GM21717 (cell line): ENCODE measurements around the gene SYNJ2.

Source experiments
- ATAC-seq: cut with Tn5 transposase; IDR thresholded peaks from one replicate; pipeline ENCODE4 v1.9.1; 2021; ENCODE audit warnings: mild to moderate bottlenecking, moderate library complexity; ENCODE audit not compliant: unreplicated experiment

The SYNJ2 gene

GRCh38 chr6:158110986-158111385 lies 129.3 kb downstream of the SYNJ2 start:
- ATAC-seq: no peak

GRCh38 chr6:158111987-158112386 lies 130.3 kb downstream of the SYNJ2 start:
- no peak for ATAC-seq

- no peak for ATAC-seq
Observed at GRCh38 chr6:158113802-158114201, 132.1 kb downstream of the SYNJ2 start.

- ATAC-seq: no peak
Observed at GRCh38 chr6:158115102-158115501, 133.4 kb downstream of the SYNJ2 start.

DNA sequence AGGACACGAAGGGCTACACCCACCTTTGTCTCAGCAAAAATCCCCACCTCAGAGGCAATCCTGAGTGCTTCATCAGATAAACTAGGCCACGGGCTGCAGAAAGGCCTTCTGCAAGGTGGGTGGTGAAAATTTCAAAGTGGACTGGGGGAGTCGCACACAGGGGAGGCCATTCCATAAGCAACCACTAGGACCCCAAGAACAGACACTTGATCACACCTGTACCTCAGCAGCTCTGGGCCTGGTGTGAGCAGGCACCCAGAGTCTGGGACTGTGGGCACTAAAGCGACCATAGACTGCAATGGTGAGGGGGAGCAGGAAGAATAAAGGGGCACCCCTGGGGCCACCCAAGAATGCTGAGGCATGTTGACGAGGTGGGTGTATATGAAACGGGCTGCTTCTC lies 133.8 kb downstream of the SYNJ2 start:
- ATAC-seq: no peak

- ATAC-seq: no peak
Observed at GRCh38 chr6:158118886-158119285, 137.2 kb downstream of the SYNJ2 start.

DNA sequence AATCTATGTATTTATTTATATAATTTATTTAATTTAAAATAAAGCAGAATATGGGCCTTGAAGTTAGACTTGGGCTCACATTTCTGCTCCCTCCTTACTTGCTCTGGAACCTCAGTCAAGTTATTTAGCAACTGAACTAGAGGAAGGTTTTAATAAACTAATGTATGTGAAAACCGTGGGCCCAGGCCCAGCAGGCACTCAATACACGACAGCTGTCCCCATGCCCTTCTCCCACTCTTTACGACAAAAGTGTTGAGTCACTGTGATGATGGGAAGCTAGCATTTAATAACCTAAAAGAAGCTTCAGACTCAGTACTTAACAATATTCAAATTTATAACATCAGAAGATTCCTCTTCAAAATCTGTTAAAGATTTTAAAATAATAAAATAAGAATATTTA lies 139.7 kb downstream of the SYNJ2 start:
- ATAC-seq: no peak

- ATAC-seq: no peak
Observed at GRCh38 chr6:158122048-158122447, 140.4 kb downstream of the SYNJ2 start.

DNA sequence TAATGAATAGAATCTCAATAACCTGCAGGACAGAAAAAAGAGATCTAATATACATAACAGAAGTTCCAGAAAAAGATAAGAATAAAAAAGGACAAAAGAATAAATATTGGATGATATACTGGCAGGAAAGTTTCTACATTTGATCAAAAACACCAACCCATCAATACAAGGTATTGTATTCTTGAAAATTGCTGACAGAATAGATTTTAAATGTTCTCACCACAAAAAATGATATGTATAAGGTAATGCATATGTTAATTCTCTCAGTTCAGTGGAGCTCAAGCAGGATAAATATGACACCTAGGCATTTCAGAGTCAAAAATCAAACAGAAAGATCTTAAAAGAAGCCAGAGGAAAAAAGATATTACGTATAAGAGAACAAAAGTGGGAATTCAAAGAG lies 142.6 kb downstream of the SYNJ2 start:
- ATAC-seq: no peak

GRCh38 chr6:158125271-158125670 lies 143.6 kb downstream of the SYNJ2 start:
- no peak for ATAC-seq

- no peak for ATAC-seq
Observed at GRCh38 chr6:158131926-158132325, 150.3 kb downstream of the SYNJ2 start.

DNA sequence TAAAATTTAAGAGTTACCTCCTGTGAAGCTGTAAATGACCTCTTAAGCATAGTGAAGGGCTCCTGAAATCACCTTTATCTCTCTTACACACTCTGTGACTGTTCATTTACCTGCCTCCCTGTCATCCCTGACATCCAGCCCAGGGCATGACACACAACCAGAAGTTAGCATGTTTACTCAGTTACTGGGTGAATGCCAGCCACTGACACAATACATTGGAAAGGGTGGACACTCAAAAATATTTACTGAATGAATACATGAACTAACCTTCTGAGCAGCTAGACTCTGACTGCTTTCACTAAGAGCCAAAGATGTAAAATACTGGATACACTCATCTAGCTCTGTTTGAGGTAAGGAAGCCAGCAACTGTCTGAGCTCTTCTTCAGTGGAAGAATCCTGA lies 161.1 kb downstream of the SYNJ2 start:
- no peak for ATAC-seq

- ATAC-seq: no peak
Observed at GRCh38 chr6:158143700-158144099, 162.0 kb downstream of the SYNJ2 start.
